ENCODE results near the gene NAP1L1.

DNA sequence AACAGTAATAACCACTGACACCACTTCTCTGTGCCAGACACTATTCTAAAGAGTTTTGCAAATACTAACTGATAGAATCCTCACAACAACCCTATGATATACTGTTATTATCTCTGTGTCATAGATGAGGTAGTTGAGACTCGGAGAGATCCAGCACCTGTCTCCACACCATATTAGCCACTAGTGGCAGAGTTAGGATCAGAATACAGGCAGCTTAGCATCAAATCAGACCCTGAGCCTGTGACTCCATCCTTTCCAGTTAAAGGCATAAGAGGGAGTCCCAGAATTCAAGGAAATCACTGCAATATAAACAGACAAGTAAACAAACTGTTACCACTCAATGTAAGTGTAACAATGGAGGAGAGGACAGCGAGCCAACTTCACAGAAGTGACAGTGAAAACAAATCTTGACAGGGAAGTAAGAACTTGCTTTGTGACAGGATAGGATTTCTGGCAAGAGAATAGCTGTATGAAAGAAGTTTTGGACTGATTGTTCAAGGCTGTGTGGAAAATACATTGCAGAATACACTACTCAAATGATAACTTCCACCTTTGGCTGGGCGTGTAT lies 11.7 kb upstream of the NAP1L1 start:
- TF ChIP-seq EP300 (IDR thresholded peaks at IDR 0.05; ENCODE audit: low read depth) (no peak), POLR2A (IDR thresholded peaks at IDR 0.05) (no peak)

All from transverse colon (tissue), 1 donor.